IMR-90 (cell line): ENCODE measurements around the gene MPZL1. TPM values are rescaled to one million over a fixed set of nuclear protein-coding genes. Genes with fewer than 3 reads are reported as not detected.

Experiments used
- ATAC-seq: fragments of 200-7000 bp; cut with Tn5 transposase; 2 replicates; pipeline ENCODE4 v1.9.1; 2020; ENCODE audit warnings: low read depth, mild to moderate bottlenecking, moderate library complexity
- BruUV-seq: library from RNA; stranded (reverse); fragments of 400-500 nt; replicated peaks from 2 replicates; lab custom pipeline; 2021; lab: Mats Ljungman, UMichigan
- CTCF ChIA-PET: fragments of 300-600 bp; formaldehyde crosslinking; extraction: SDS; loops from one replicate; lab custom pipeline; 2021; ENCODE audit warnings: antibody characterized with exemption; lab: Yijun Ruan, JAX
- POLR2A ChIA-PET: fragments of 300-600 bp; sonication (Branson Sonifier 250); formaldehyde crosslinking; loops from one replicate; lab custom pipeline; 2022; ENCODE audit warnings: antibody characterized with exemption; ENCODE audit not compliant: unreplicated experiment; lab: Charles Lee
- DNase-seq: peaks from one replicate; pipeline ENCODE4 v3.0.0; 2013
- H2AFZ ChIP-seq: replicated peaks from 2 replicates; pipeline ENCODE3; 2013; ENCODE audit warnings: low read length, mild to moderate bottlenecking; ENCODE audit not compliant: poor library complexity
- H2AK5ac ChIP-seq: 2 replicates; pipeline ENCODE4 v1.6.1; 2013; ENCODE audit warnings: low read depth, low read length, inconsistent platforms
- H2AK9ac ChIP-seq: replicated peaks from 2 replicates; pipeline ENCODE3; 2013; ENCODE audit warnings: mild to moderate bottlenecking, low read depth, low read length, moderate library complexity; ENCODE audit not compliant: poor library complexity
- H2BK120ac ChIP-seq: 2 replicates; pipeline ENCODE4 v1.6.1; 2013; ENCODE audit warnings: low read depth, low read length, inconsistent platforms
- H2BK15ac ChIP-seq: 3 replicates; pipeline ENCODE4 v1.6.1; 2013; ENCODE audit warnings: low read depth, low read length, inconsistent platforms
- H2BK20ac ChIP-seq: 2 replicates; pipeline ENCODE4 v1.6.1; 2013; ENCODE audit warnings: low read depth, mild to moderate bottlenecking, inconsistent platforms, low read length, moderate library complexity
- H2BK5ac ChIP-seq: 2 replicates; pipeline ENCODE4 v1.6.1; 2013; ENCODE audit warnings: mild to moderate bottlenecking, low read depth, low read length, inconsistent platforms; ENCODE audit not compliant: poor library complexity, severe bottlenecking
- H3K14ac ChIP-seq: replicated peaks from 2 replicates; pipeline ENCODE4 v1.6.1; 2013; ENCODE audit warnings: low read depth, low read length, inconsistent platforms
- H3K18ac ChIP-seq: 2 replicates; pipeline ENCODE4 v1.6.1; 2013; ENCODE audit warnings: low read depth, low read length, control low read depth
- H3K23ac ChIP-seq: 2 replicates; pipeline ENCODE4 v1.6.1; 2013; ENCODE audit warnings: low read depth, low read length, inconsistent platforms
- H3K27ac ChIP-seq: 2 replicates; pipeline ENCODE4 v1.5.1; 2013; ENCODE audit warnings: mild to moderate bottlenecking, control low read depth, low read length; ENCODE audit not compliant: insufficient read depth
- H3K27me3 ChIP-seq: 2 replicates; pipeline ENCODE4 v1.6.1; 2013; ENCODE audit warnings: low read length; ENCODE audit not compliant: control insufficient read depth, insufficient read depth
- H3K36me3 ChIP-seq: 2 replicates; pipeline ENCODE4 v1.6.1; 2013; ENCODE audit warnings: low read length, mixed read lengths; ENCODE audit not compliant: control insufficient read depth, insufficient read depth
- H3K4ac ChIP-seq: 2 replicates; pipeline ENCODE4 v1.6.1; 2013; ENCODE audit warnings: low read depth, low read length, inconsistent platforms
- H3K4me1 ChIP-seq: 2 replicates; pipeline ENCODE4 v1.6.1; 2013; ENCODE audit warnings: low read length, mixed read lengths; ENCODE audit not compliant: control insufficient read depth, insufficient read depth
- H3K4me2 ChIP-seq: 2 replicates; pipeline ENCODE4 v1.6.1; 2013; ENCODE audit warnings: low read depth, mild to moderate bottlenecking, control low read depth, low read length, moderate library complexity
- H3K4me3 ChIP-seq: 2 replicates; pipeline ENCODE4 v1.5.1; 2013; ENCODE audit warnings: low read depth, mild to moderate bottlenecking, control low read depth, low read length, moderate library complexity; ENCODE audit not compliant: insufficient read depth
- H3K56ac ChIP-seq: 2 replicates; pipeline ENCODE4 v1.6.1; 2013; ENCODE audit warnings: low read length, inconsistent platforms; ENCODE audit not compliant: insufficient read depth; ENCODE audit errors: extremely low read depth
- H3K79me1 ChIP-seq, 2 experiments: 2 replicates each; pipeline ENCODE4 v1.6.1; 2013; ENCODE audit warnings: low read length in 2 of 2, inconsistent platforms in 1 of 2, low read depth in 1 of 2
- H3K9ac ChIP-seq: 2 replicates; pipeline ENCODE4 v1.6.1; 2013; ENCODE audit warnings: low read depth, low read length, control low read depth
- H3K9me1 ChIP-seq: 2 replicates; pipeline ENCODE4 v1.6.1; 2013; ENCODE audit warnings: low read length, inconsistent platforms; ENCODE audit not compliant: insufficient read depth
- H3K9me3 ChIP-seq: 2 replicates; pipeline ENCODE4 v1.6.1; 2013; ENCODE audit warnings: low read length; ENCODE audit not compliant: control insufficient read depth, insufficient read depth
- H4K20me1 ChIP-seq: 2 replicates; pipeline ENCODE4 v1.6.1; 2013; ENCODE audit warnings: low read length, inconsistent platforms; ENCODE audit not compliant: insufficient read depth
- H4K5ac ChIP-seq: 2 replicates; pipeline ENCODE4 v1.6.1; 2013; ENCODE audit warnings: mild to moderate bottlenecking, low read depth, low read length, control low read depth
- H4K8ac ChIP-seq, 2 experiments: 2 replicates each; pipeline ENCODE4 v1.6.1; 2013; ENCODE audit warnings: low read depth in 2 of 2, low read length in 2 of 2, control low read depth in 1 of 2, inconsistent platforms in 1 of 2
- H4K91ac ChIP-seq: 2 replicates; pipeline ENCODE4 v1.6.1; 2013; ENCODE audit warnings: low read depth, low read length, inconsistent platforms; ENCODE audit not compliant: insufficient read depth
- CEBPB ChIP-seq: IDR thresholded peaks from 2 replicates; pipeline ENCODE4 v1.6.1; 2012; ENCODE audit warnings: low read depth, low read length, improper control_type of control experiment
- FOS ChIP-seq: fragments of 150-350 bp; IDR thresholded peaks from 2 replicates; pipeline ENCODE4 v1.6.1; 2016; ENCODE audit warnings: low read depth, low read length
- MAFK ChIP-seq: IDR thresholded peaks from 2 replicates; pipeline ENCODE4 v1.6.1; 2012; ENCODE audit warnings: low read depth, low read length, improper control_type of control experiment
- MAZ ChIP-seq: IDR thresholded peaks from 2 replicates; pipeline ENCODE4 v1.6.1; 2012; ENCODE audit warnings: low read depth, mild to moderate bottlenecking, low read length, improper control_type of control experiment, moderate library complexity, borderline replicate concordance
- RCOR1 ChIP-seq: IDR thresholded peaks from 2 replicates; pipeline ENCODE4 v1.6.1; 2012; ENCODE audit warnings: mild to moderate bottlenecking, low read length, improper control_type of control experiment; ENCODE audit not compliant: insufficient replicate concordance
- SMC3 ChIP-seq: fragments of 150-350 bp; IDR thresholded peaks from 2 replicates; pipeline ENCODE4 v1.6.1; 2016; ENCODE audit warnings: low read depth, mild to moderate bottlenecking, antibody characterized with exemption, low read length, moderate library complexity
- dilution Hi-C: fragments of 300-500 bp; cut with HindIII; formaldehyde crosslinking; loops from one replicate; pipeline ENCODE4 v1.14.3; 2018; ENCODE audit warnings: low sequenced_read_pairs; ENCODE audit not compliant: unreplicated experiment
- in situ Hi-C: fragments of 300-500 bp; cut with MboI; formaldehyde crosslinking; loops from 3 replicates; pipeline ENCODE4 v1.14.3; 2019; ENCODE audit warnings: low sequenced_read_pairs, inconsistent platforms, mixed read lengths
- intact Hi-C: fragments of 100-400 bp; cut with micrococcal nuclease; formaldehyde crosslinking; loops from 2 replicates; pipeline ENCODE4 v1.10.0; 2022
- polyA plus RNA-seq, 3 experiments: library from polyadenylated mRNA; depleted of rRNA; stranded (reverse); fragments of >200 nt; gene quantifications; 2 replicates each; pipeline ENCODE4 v1.2.3, GENCODE V29; 2012; ENCODE audit warnings: low replicate concordance in 1 of 3
- total RNA-seq: library from RNA; depleted of rRNA; stranded (reverse); fragments of >200 nt; gene quantifications from 2 replicates; pipeline ENCODE4 v1.2.3, GENCODE V29; 2012
- TF ChIP-seq, protein P1 (sequence below): fragments of 150-350 bp; IDR thresholded peaks from 2 replicates; pipeline ENCODE4 v1.6.1; 2016; ENCODE audit warnings: low read depth, mild to moderate bottlenecking, low read length, moderate library complexity, borderline replicate concordance
- TF ChIP-seq, protein P2 (sequence below): fragments of 150-350 bp; IDR thresholded peaks from 2 replicates; pipeline ENCODE4 v1.6.1; 2017; ENCODE audit warnings: mild to moderate bottlenecking, antibody characterized with exemption, low read length, low read depth
- TF ChIP-seq, protein P3 (sequence below): conservative IDR thresholded peaks from 2 replicates; pipeline ENCODE4 v1.5.1; 2012; ENCODE audit warnings: mild to moderate bottlenecking, low read depth, low read length, improper control_type of control experiment

The MPZL1 gene
- total and polyA plus RNA-seq, 2 of the 4 experiments (the other 2 are of a cell fraction) = 55.3 to 87.3 TPM

DNA sequence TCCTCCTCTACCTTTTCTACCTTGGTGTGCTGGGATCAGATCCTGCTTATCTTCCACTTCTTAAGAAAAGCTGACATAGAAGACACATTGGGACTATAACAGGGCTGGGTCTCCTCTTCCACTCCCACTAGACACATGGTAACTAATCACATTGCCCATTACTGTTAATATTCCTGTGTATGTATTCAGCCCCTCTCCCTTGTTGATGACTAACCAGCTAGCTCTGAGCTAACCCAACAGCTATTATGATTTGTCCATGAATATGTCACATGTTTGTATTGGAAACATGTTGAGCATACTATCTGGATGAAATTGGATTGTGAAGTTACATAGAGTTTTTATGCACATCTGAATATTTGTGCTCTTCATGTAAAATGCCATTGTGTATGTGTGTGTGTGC lies 52.9 kb downstream of the MPZL1 start:
- Histone ChIP-seq H3K27ac (no peak overlapping the region), H2BK120ac (no peak overlapping the region), H3K36me3 (peaks cover 19% of the 10 kb centered on the region), H2BK20ac (no peak overlapping the region), H4K8ac (no peak overlapping the region), H4K5ac (no peak overlapping the region), H2AFZ (no peak overlapping the region), H3K9me3 (no peaks in the 10 kb centered on the region), H4K91ac (no peak overlapping the region), H2AK9ac (no peak overlapping the region), H3K18ac (0 out of 2 replicates have a peak overlapping the region, but pooled peaks have one; percentile 22), H3K23ac (no peak overlapping the region), H2AK5ac (no peak overlapping the region), H4K20me1 (peaks cover 20% of the 10 kb centered on the region; the same call in 1 of the 2 replicates), H3K4me3 (no peak overlapping the region), H3K9me1 (peaks cover 12% of the 10 kb centered on the region; the same call in 1 of the 2 replicates), H2BK15ac (no peak overlapping the region), H3K4ac (no peak overlapping the region), H3K9ac (no peak overlapping the region), H3K79me1 (peaks cover 31 to 52% of the 10 kb centered on the region in 2 experiments), H3K56ac (no peak overlapping the region), H3K14ac (no peak overlapping the region), H3K4me2 (no peak overlapping the region), H2BK5ac (no peak overlapping the region), H3K4me1 (peaks cover 8% of the 10 kb centered on the region), H3K27me3 (no peaks in the 10 kb centered on the region)
- in situ Hi-C loops (no loop called here), dilution Hi-C loops (no loop called here), intact Hi-C loops (loop anchor here (5.0 kb wide), 1 partner anchor 47 kb away; no protein-coding TSS in a partner anchor)
- no TSS peak for BruUV-seq
- ATAC-seq (peak; percentile 47), DNase-seq (peak; percentile 72)
- ChIA-PET CTCF (no interaction called here), POLR2A (no interaction called here)
- TF ChIP-seq MAZ = no peak
- TF ChIP-seq RCOR1 = no peak
- TF ChIP-seq FOS = no peak
- TF ChIP-seq, protein P1, sequence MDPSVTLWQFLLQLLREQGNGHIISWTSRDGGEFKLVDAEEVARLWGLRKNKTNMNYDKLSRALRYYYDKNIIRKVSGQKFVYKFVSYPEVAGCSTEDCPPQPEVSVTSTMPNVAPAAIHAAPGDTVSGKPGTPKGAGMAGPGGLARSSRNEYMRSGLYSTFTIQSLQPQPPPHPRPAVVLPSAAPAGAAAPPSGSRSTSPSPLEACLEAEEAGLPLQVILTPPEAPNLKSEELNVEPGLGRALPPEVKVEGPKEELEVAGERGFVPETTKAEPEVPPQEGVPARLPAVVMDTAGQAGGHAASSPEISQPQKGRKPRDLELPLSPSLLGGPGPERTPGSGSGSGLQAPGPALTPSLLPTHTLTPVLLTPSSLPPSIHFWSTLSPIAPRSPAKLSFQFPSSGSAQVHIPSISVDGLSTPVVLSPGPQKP = no peak
- TF ChIP-seq, protein P2, sequence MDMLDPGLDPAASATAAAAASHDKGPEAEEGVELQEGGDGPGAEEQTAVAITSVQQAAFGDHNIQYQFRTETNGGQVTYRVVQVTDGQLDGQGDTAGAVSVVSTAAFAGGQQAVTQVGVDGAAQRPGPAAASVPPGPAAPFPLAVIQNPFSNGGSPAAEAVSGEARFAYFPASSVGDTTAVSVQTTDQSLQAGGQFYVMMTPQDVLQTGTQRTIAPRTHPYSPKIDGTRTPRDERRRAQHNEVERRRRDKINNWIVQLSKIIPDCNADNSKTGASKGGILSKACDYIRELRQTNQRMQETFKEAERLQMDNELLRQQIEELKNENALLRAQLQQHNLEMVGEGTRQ = no peak
- TF ChIP-seq, protein P3, sequence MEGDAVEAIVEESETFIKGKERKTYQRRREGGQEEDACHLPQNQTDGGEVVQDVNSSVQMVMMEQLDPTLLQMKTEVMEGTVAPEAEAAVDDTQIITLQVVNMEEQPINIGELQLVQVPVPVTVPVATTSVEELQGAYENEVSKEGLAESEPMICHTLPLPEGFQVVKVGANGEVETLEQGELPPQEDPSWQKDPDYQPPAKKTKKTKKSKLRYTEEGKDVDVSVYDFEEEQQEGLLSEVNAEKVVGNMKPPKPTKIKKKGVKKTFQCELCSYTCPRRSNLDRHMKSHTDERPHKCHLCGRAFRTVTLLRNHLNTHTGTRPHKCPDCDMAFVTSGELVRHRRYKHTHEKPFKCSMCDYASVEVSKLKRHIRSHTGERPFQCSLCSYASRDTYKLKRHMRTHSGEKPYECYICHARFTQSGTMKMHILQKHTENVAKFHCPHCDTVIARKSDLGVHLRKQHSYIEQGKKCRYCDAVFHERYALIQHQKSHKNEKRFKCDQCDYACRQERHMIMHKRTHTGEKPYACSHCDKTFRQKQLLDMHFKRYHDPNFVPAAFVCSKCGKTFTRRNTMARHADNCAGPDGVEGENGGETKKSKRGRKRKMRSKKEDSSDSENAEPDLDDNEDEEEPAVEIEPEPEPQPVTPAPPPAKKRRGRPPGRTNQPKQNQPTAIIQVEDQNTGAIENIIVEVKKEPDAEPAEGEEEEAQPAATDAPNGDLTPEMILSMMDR = no peak
- TF ChIP-seq MAFK = no peak
- TF ChIP-seq CEBPB = no peak
- no peak for TF ChIP-seq SMC3
